Measurements from ENCODE around the gene CELF3. TPM values are rescaled to one million over a fixed set of nuclear protein-coding genes. Genes with fewer than 3 reads are reported as not detected.

The CELF3 gene
- total and polyA plus RNA-seq, 9 of the 15 experiments (the other 6 are each of a cell fraction or from before 2014, with no cell fraction given): not detected

DNA sequence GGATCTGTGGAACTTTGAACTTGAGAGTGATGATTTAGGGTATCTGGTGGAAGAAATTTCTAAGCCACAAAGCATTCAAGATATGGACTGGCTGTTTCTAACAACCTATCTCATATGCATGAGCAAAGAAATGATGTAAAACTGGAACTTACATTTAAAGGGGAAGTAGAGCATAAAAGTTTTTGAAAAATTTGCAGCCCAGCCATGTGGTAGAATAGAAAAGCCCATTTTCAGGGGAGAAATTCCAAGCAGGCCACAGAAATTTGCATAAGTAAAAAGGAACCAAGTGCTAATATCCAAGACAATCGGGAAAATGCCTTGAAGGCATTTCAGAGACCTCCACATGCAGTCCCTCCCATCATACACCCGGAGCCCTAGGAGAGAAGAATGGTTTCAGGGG, 20.4 kb upstream of the CELF3 start (continued):
- TF ChIP-seq ZFP91 (CRISPR knock-in tag; IDR thresholded peaks at IDR 0.05): no peak
- TF ChIP-seq MTF1 (CRISPR knock-in tag; IDR thresholded peaks at IDR 0.05; ENCODE audit: borderline replicate concordance): no peak
- TF ChIP-seq TCF15 (CRISPR knock-in tag; IDR thresholded peaks at IDR 0.05): no peak
- no peak for TF ChIP-seq MYBL2 (IDR thresholded peaks at IDR 0.05; ENCODE audit: low read depth)
- no peak for TF ChIP-seq MYBL2 (CRISPR knock-in tag; IDR thresholded peaks at IDR 0.05; ENCODE audit: borderline replicate concordance)
- TF ChIP-seq MCM7 (IDR thresholded peaks at IDR 0.05): no peak
- TF ChIP-seq NR2C1 (IDR thresholded peaks at IDR 0.05): no peak
- TF ChIP-seq NR2C1 (tag; IDR thresholded peaks at IDR 0.05): no peak
- TF ChIP-seq TEAD4 (IDR thresholded peaks at IDR 0.05; ENCODE audit: low read length): no peak
- no peak for TF ChIP-seq TEAD4 (CRISPR knock-in tag; IDR thresholded peaks at IDR 0.05; ENCODE audit: borderline replicate concordance)
- no peak for TF ChIP-seq POLR2G (IDR thresholded peaks at IDR 0.05; ENCODE audit: low read depth, low read length)
- no peak for TF ChIP-seq MIER1 (IDR thresholded peaks at IDR 0.05; ENCODE audit: low read depth)
- TF ChIP-seq ZFP36 (IDR thresholded peaks at IDR 0.05; ENCODE audit: low read depth, low read length, partially characterized antibody): no peak
- no peak for TF ChIP-seq ARID4B (CRISPR knock-in tag; IDR thresholded peaks at IDR 0.05)
